Panc1 (cell line): Measurements from ENCODE around the gene PCDHA9.

Experiments used
- POLR2AphosphoS5 ChIP-seq: IDR thresholded peaks from 2 replicates; pipeline ENCODE4 v1.6.1; 2012; ENCODE audit warnings: mild to moderate bottlenecking, low read depth, low read length, moderate library complexity
- SIN3A ChIP-seq: IDR thresholded peaks from 2 replicates; pipeline ENCODE4 v1.6.1; 2012; ENCODE audit warnings: low read depth, mild to moderate bottlenecking, low read length, moderate library complexity, borderline replicate concordance; ENCODE audit not compliant: insufficient read depth
- TCF7L2 ChIP-seq: IDR thresholded peaks from 2 replicates; pipeline ENCODE4 v1.6.1; 2011; ENCODE audit warnings: mild to moderate bottlenecking, low read depth, low read length, inconsistent platforms
- TF ChIP-seq, protein P1 (sequence below): fragments of 450-650 bp; IDR thresholded peaks from 2 replicates; pipeline ENCODE4 v1.5.1; 2017; ENCODE audit warnings: mild to moderate bottlenecking
- TF ChIP-seq, protein P2 (sequence below), 2 experiments: IDR thresholded peaks; 2 replicates each; pipeline ENCODE4 v1.6.1; 2011 to 2012; ENCODE audit warnings: low read depth in 2 of 2, control low read depth in 1 of 2, low read length in 1 of 2, mild to moderate bottlenecking in 1 of 2, moderate library complexity in 1 of 2; ENCODE audit not compliant: insufficient read depth in 1 of 2

DNA sequence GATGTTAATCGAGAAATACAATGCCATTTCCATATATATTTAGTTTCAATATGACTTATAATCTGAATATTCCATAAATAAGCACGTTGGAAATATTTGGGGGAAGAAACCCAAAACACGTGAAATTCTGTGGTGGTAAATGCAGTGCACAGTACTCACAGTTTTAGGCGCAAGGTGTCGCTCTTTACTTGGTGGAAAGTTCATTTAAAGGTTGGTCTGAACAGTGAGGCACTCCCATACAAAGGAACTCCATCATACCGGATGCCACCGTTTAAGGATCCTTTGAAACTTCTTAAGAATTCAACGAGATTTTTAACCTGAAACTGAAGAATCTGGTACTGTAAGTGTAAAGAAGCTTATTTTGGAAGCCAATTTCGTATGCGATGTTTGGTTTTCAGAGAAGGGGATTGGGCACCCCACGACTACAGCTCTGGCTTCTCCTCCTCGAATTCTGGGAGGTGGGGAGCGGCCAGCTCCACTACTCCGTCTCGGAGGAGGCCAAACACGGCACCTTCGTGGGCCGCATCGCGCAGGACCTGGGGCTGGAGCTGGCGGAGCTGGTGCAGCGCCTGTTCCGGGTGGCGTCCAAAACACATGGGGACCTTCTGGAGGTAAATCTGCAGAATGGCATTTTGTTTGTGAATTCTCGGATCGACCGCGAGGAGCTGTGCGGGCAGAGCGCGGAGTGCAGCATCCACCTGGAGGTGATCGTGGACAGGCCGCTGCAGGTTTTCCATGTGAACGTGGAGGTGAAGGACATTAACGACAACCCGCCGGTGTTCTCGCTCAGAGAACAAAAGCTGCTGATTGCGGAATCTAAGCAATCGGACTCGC lies 20.8 kb downstream of the PCDHA9 start, which contains the start of gene PCDHA11:
- TF ChIP-seq, protein P1, sequence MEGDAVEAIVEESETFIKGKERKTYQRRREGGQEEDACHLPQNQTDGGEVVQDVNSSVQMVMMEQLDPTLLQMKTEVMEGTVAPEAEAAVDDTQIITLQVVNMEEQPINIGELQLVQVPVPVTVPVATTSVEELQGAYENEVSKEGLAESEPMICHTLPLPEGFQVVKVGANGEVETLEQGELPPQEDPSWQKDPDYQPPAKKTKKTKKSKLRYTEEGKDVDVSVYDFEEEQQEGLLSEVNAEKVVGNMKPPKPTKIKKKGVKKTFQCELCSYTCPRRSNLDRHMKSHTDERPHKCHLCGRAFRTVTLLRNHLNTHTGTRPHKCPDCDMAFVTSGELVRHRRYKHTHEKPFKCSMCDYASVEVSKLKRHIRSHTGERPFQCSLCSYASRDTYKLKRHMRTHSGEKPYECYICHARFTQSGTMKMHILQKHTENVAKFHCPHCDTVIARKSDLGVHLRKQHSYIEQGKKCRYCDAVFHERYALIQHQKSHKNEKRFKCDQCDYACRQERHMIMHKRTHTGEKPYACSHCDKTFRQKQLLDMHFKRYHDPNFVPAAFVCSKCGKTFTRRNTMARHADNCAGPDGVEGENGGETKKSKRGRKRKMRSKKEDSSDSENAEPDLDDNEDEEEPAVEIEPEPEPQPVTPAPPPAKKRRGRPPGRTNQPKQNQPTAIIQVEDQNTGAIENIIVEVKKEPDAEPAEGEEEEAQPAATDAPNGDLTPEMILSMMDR = peak; percentile 33
- TF ChIP-seq SIN3A = no peak
- TF ChIP-seq, protein P2, sequence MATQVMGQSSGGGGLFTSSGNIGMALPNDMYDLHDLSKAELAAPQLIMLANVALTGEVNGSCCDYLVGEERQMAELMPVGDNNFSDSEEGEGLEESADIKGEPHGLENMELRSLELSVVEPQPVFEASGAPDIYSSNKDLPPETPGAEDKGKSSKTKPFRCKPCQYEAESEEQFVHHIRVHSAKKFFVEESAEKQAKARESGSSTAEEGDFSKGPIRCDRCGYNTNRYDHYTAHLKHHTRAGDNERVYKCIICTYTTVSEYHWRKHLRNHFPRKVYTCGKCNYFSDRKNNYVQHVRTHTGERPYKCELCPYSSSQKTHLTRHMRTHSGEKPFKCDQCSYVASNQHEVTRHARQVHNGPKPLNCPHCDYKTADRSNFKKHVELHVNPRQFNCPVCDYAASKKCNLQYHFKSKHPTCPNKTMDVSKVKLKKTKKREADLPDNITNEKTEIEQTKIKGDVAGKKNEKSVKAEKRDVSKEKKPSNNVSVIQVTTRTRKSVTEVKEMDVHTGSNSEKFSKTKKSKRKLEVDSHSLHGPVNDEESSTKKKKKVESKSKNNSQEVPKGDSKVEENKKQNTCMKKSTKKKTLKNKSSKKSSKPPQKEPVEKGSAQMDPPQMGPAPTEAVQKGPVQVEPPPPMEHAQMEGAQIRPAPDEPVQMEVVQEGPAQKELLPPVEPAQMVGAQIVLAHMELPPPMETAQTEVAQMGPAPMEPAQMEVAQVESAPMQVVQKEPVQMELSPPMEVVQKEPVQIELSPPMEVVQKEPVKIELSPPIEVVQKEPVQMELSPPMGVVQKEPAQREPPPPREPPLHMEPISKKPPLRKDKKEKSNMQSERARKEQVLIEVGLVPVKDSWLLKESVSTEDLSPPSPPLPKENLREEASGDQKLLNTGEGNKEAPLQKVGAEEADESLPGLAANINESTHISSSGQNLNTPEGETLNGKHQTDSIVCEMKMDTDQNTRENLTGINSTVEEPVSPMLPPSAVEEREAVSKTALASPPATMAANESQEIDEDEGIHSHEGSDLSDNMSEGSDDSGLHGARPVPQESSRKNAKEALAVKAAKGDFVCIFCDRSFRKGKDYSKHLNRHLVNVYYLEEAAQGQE (IDR thresholded peaks at IDR 0.05; ENCODE audit: insufficient read depth in 1 of 2, low read depth in 2 of 2, low read length in 1 of 2) = no peak
- no peak for TF ChIP-seq POLR2AphosphoS5
- TF ChIP-seq TCF7L2 = no peak
